GM23338 (cell line): ENCODE measurements around the gene TSHZ3.

ENCODE experiments used
- EZH2 ChIP-seq: fragments of 200-600 bp; sonication (generic); IDR thresholded peaks from one replicate; pipeline ENCODE4 v1.8.0; 2017; ENCODE audit warnings: antibody characterized with exemption, mild to moderate bottlenecking, low read depth; ENCODE audit not compliant: unreplicated experiment
- EZH2phosphoT487 ChIP-seq: fragments of 200-600 bp; sonication (generic); IDR thresholded peaks from one replicate; pipeline ENCODE4 v1.8.1; 2018; ENCODE audit warnings: antibody characterized with exemption; ENCODE audit not compliant: unreplicated experiment
- JUNB ChIP-seq: IDR thresholded peaks from one replicate; pipeline ENCODE4 v1.6.1; 2016; ENCODE audit warnings: antibody characterized with exemption; ENCODE audit not compliant: unreplicated experiment
- POLR2AphosphoS5 ChIP-seq: IDR thresholded peaks from 2 replicates; pipeline ENCODE4 v1.6.1; 2016; ENCODE audit warnings: antibody characterized with exemption, low read depth
- ZNF114 ChIP-seq: fragments of 250-450 bp; sonication (Bioruptor Pico); IDR thresholded peaks from 2 replicates; pipeline ENCODE4 v1.5.0; 2020; ENCODE audit warnings: mild to moderate bottlenecking, moderate library complexity
- ZNF331 ChIP-seq: fragments of 250-450 bp; sonication (Bioruptor Pico); IDR thresholded peaks from 2 replicates; pipeline ENCODE4 v1.5.0; 2020; ENCODE audit warnings: low read depth, mild to moderate bottlenecking, moderate library complexity
- TF ChIP-seq, protein P1 (sequence below): IDR thresholded peaks from one replicate; pipeline ENCODE4 v1.6.1; 2018; ENCODE audit warnings: antibody characterized with exemption; ENCODE audit not compliant: unreplicated experiment
- TF ChIP-seq, protein P2 (sequence below), 2 experiments: fragments of 200-600 bp in 1 of 2; sonication (generic) in 1 of 2; conservative IDR thresholded peaks; 2 replicates each; pipeline versions ENCODE4 v1.5.1 to v1.6.1; 2016 to 2017; ENCODE audit warnings: antibody characterized with exemption in 2 of 2, low read depth in 2 of 2, mild to moderate bottlenecking in 2 of 2, moderate library complexity in 1 of 2
- TF ChIP-seq, protein P3 (sequence below): IDR thresholded peaks from 2 replicates; pipeline ENCODE4 v1.6.1; 2016; ENCODE audit warnings: antibody characterized with exemption
- TF ChIP-seq, protein P4 (sequence below): fragments of 250-450 bp; sonication (Bioruptor Pico); IDR thresholded peaks from 2 replicates; pipeline ENCODE4 v1.5.0; 2020; ENCODE audit warnings: mild to moderate bottlenecking, moderate library complexity

DNA sequence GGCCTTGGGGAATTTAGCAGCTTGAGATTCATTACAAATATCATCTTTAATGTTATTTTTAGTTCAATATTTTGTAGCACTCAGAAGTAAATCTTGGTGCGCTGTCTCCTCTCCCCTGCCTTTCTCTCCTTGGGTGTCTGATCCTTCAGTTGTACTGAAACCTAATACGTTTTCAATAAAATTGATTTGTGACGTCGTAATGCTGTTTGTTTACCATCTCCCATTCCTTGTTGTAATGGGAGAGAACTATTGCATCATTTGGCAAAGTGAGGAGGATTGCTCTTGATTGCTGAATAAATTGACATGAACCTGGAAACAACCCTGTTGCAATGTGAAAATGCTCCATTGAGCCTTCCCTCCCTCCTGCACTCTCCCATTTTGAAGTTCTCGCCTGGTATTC lies 43.2 kb upstream of the TSHZ3 start:
- no peak for TF ChIP-seq JUNB
- TF ChIP-seq, protein P1, sequence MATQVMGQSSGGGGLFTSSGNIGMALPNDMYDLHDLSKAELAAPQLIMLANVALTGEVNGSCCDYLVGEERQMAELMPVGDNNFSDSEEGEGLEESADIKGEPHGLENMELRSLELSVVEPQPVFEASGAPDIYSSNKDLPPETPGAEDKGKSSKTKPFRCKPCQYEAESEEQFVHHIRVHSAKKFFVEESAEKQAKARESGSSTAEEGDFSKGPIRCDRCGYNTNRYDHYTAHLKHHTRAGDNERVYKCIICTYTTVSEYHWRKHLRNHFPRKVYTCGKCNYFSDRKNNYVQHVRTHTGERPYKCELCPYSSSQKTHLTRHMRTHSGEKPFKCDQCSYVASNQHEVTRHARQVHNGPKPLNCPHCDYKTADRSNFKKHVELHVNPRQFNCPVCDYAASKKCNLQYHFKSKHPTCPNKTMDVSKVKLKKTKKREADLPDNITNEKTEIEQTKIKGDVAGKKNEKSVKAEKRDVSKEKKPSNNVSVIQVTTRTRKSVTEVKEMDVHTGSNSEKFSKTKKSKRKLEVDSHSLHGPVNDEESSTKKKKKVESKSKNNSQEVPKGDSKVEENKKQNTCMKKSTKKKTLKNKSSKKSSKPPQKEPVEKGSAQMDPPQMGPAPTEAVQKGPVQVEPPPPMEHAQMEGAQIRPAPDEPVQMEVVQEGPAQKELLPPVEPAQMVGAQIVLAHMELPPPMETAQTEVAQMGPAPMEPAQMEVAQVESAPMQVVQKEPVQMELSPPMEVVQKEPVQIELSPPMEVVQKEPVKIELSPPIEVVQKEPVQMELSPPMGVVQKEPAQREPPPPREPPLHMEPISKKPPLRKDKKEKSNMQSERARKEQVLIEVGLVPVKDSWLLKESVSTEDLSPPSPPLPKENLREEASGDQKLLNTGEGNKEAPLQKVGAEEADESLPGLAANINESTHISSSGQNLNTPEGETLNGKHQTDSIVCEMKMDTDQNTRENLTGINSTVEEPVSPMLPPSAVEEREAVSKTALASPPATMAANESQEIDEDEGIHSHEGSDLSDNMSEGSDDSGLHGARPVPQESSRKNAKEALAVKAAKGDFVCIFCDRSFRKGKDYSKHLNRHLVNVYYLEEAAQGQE: no peak
- TF ChIP-seq, protein P2, sequence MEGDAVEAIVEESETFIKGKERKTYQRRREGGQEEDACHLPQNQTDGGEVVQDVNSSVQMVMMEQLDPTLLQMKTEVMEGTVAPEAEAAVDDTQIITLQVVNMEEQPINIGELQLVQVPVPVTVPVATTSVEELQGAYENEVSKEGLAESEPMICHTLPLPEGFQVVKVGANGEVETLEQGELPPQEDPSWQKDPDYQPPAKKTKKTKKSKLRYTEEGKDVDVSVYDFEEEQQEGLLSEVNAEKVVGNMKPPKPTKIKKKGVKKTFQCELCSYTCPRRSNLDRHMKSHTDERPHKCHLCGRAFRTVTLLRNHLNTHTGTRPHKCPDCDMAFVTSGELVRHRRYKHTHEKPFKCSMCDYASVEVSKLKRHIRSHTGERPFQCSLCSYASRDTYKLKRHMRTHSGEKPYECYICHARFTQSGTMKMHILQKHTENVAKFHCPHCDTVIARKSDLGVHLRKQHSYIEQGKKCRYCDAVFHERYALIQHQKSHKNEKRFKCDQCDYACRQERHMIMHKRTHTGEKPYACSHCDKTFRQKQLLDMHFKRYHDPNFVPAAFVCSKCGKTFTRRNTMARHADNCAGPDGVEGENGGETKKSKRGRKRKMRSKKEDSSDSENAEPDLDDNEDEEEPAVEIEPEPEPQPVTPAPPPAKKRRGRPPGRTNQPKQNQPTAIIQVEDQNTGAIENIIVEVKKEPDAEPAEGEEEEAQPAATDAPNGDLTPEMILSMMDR (conservative IDR thresholded peaks at IDR 0.05; ENCODE audit: low read depth in 2 of 2): no peak
- no peak for TF ChIP-seq EZH2
- no peak for TF ChIP-seq EZH2phosphoT487
- no peak for TF ChIP-seq ZNF331 (CRISPR knock-in tag)
- no peak for TF ChIP-seq POLR2AphosphoS5
- TF ChIP-seq ZNF114 (CRISPR knock-in tag): no peak
- TF ChIP-seq, protein P3, sequence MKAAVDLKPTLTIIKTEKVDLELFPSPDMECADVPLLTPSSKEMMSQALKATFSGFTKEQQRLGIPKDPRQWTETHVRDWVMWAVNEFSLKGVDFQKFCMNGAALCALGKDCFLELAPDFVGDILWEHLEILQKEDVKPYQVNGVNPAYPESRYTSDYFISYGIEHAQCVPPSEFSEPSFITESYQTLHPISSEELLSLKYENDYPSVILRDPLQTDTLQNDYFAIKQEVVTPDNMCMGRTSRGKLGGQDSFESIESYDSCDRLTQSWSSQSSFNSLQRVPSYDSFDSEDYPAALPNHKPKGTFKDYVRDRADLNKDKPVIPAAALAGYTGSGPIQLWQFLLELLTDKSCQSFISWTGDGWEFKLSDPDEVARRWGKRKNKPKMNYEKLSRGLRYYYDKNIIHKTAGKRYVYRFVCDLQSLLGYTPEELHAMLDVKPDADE: no peak
- TF ChIP-seq, protein P4, sequence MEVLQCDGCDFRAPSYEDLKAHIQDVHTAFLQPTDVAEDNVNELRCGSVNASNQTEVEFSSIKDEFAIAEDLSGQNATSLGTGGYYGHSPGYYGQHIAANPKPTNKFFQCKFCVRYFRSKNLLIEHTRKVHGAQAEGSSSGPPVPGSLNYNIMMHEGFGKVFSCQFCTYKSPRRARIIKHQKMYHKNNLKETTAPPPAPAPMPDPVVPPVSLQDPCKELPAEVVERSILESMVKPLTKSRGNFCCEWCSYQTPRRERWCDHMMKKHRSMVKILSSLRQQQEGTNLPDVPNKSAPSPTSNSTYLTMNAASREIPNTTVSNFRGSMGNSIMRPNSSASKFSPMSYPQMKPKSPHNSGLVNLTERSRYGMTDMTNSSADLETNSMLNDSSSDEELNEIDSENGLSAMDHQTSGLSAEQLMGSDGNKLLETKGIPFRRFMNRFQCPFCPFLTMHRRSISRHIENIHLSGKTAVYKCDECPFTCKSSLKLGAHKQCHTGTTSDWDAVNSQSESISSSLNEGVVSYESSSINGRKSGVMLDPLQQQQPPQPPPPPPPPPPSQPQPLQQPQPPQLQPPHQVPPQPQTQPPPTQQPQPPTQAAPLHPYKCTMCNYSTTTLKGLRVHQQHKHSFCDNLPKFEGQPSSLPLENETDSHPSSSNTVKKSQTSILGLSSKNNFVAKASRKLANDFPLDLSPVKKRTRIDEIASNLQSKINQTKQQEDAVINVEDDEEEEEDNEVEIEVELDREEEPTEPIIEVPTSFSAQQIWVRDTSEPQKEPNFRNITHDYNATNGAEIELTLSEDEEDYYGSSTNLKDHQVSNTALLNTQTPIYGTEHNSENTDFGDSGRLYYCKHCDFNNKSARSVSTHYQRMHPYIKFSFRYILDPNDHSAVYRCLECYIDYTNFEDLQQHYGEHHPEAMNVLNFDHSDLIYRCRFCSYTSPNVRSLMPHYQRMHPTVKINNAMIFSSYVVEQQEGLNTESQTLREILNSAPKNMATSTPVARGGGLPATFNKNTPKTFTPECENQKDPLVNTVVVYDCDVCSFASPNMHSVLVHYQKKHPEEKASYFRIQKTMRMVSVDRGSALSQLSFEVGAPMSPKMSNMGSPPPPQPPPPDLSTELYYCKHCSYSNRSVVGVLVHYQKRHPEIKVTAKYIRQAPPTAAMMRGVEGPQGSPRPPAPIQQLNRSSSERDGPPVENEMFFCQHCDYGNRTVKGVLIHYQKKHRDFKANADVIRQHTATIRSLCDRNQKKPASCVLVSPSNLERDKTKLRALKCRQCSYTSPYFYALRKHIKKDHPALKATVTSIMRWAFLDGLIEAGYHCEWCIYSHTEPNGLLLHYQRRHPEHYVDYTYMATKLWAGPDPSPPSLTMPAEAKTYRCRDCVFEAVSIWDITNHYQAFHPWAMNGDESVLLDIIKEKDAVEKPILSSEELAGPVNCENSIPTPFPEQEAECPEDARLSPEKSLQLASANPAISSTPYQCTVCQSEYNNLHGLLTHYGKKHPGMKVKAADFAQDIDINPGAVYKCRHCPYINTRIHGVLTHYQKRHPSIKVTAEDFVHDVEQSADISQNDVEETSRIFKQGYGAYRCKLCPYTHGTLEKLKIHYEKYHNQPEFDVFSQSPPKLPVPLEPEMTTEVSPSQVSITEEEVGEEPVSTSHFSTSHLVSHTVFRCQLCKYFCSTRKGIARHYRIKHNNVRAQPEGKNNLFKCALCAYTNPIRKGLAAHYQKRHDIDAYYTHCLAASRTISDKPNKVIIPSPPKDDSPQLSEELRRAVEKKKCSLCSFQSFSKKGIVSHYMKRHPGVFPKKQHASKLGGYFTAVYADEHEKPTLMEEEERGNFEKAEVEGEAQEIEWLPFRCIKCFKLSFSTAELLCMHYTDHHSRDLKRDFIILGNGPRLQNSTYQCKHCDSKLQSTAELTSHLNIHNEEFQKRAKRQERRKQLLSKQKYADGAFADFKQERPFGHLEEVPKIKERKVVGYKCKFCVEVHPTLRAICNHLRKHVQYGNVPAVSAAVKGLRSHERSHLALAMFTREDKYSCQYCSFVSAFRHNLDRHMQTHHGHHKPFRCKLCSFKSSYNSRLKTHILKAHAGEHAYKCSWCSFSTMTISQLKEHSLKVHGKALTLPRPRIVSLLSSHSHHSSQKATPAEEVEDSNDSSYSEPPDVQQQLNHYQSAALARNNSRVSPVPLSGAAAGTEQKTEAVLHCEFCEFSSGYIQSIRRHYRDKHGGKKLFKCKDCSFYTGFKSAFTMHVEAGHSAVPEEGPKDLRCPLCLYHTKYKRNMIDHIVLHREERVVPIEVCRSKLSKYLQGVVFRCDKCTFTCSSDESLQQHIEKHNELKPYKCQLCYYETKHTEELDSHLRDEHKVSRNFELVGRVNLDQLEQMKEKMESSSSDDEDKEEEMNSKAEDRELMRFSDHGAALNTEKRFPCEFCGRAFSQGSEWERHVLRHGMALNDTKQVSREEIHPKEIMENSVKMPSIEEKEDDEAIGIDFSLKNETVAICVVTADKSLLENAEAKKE (CRISPR knock-in tag): no peak
